ENCODE data around the gene NOTCH4. TPM values are rescaled to one million over a fixed set of nuclear protein-coding genes. Genes with fewer than 3 reads are reported as not detected.

Gene NOTCH4
- total and polyA plus RNA-seq, 9 of the 15 experiments (the other 6 are each of a cell fraction or from before 2014, with no cell fraction given): 0.24 to 4.3 (median 1.7) TPM

DNA sequence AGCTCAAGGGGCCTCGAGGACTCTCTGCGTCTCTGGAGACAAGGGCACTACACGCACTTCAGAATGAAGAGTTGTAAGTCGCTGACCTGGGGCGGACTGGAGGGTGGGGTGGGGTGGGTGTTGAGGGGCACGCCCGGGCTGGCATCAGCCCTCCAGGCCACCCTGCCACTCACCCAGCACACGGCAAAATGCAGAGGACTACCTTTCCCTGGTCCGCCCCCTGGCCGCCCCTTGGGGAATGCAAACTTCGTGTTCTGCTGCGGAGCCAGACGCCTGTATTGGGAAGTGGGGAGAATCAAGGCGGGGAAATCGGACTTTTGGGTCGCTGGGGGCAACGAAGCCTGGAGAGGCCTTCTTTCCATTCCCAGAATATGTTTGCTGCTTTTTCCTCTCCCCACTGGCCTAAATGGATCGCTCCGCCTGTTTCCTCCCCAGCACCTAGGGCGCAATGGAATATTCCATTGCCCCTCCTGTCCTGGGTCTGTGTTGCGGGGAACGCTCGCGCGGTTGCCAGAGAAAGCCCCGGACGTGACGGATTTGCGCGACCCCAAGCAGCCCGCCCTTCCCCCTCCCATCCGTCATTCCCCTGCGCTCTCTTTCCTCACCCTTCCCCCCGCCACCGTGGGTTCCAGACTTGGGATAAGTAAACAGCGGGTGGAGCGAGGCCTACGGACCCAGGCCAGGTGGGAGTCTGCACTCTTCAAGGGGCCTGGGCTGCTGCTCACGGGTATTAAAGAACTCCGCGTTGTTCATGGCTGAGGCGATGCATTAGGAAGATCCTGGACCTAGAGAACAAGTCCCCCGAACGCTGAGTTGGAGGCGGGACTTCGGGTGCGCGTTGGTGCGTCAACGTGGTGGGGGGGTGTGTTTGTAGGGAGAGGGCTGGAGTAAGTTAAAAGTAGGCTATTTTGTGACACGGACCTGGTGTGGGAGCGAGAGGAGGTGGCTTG lies 70.0 kb downstream of the NOTCH4 start, which contains the start of gene PPT2 (continued):
- TF ChIP-seq, protein P1, sequence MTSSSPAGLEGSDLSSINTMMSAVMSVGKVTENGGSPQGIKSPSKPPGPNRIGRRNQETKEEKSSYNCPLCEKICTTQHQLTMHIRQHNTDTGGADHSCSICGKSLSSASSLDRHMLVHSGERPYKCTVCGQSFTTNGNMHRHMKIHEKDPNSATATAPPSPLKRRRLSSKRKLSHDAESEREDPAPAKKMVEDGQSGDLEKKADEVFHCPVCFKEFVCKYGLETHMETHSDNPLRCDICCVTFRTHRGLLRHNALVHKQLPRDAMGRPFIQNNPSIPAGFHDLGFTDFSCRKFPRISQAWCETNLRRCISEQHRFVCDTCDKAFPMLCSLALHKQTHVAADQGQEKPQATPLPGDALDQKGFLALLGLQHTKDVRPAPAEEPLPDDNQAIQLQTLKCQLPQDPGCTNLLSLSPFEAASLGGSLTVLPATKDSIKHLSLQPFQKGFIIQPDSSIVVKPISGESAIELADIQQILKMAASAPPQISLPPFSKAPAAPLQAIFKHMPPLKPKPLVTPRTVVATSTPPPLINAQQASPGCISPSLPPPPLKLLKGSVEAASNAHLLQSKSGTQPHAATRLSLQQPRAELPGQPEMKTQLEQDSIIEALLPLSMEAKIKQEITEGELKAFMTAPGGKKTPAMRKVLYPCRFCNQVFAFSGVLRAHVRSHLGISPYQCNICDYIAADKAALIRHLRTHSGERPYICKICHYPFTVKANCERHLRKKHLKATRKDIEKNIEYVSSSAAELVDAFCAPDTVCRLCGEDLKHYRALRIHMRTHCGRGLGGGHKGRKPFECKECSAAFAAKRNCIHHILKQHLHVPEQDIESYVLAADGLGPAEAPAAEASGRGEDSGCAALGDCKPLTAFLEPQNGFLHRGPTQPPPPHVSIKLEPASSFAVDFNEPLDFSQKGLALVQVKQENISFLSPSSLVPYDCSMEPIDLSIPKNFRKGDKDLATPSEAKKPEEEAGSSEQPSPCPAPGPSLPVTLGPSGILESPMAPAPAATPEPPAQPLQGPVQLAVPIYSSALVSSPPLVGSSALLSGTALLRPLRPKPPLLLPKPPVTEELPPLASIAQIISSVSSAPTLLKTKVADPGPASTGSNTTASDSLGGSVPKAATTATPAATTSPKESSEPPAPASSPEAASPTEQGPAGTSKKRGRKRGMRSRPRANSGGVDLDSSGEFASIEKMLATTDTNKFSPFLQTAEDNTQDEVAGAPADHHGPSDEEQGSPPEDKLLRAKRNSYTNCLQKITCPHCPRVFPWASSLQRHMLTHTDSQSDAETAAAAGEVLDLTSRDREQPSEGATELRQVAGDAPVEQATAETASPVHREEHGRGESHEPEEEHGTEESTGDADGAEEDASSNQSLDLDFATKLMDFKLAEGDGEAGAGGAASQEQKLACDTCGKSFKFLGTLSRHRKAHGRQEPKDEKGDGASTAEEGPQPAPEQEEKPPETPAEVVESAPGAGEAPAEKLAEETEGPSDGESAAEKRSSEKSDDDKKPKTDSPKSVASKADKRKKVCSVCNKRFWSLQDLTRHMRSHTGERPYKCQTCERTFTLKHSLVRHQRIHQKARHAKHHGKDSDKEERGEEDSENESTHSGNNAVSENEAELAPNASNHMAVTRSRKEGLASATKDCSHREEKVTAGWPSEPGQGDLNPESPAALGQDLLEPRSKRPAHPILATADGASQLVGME (CRISPR knock-in tag; IDR thresholded peaks at IDR 0.05): 0 out of 2 replicates have a peak, but pooled peaks have one; percentile 15
- no peak for TF ChIP-seq U2AF1 (optimal IDR thresholded peaks at IDR 0.05; ENCODE audit: low read depth, low read length)
- TF ChIP-seq CHD4 (IDR thresholded peaks at IDR 0.05; ENCODE audit: insufficient read depth, insufficient replicate concordance, low read depth, low read length, poor library complexity, severe bottlenecking): no peak
- peak; percentile 53 to 81 for TF ChIP-seq TRIM24 (IDR thresholded peaks at IDR 0.05)
- peak; percentile 99 for TF ChIP-seq CREB1 (IDR thresholded peaks at IDR 0.05)
- peak; percentile 99 for TF ChIP-seq CREB1 (CRISPR knock-in tag; IDR thresholded peaks at IDR 0.05)
- TF ChIP-seq CHD7 (IDR thresholded peaks at IDR 0.05; ENCODE audit: low read depth, low read length): no peak
- TF ChIP-seq FOXA3 (CRISPR knock-in tag; conservative IDR thresholded peaks at IDR 0.05 in 1 of 2, IDR thresholded peaks at IDR 0.05 in 1 of 2): peak; percentile 72 to 89
- no peak for TF ChIP-seq ZNF124 (CRISPR knock-in tag; IDR thresholded peaks at IDR 0.05)

Measured in K562 (cell line).